ENCODE measurements around the gene FAM20C.

The FAM20C gene

DNA sequence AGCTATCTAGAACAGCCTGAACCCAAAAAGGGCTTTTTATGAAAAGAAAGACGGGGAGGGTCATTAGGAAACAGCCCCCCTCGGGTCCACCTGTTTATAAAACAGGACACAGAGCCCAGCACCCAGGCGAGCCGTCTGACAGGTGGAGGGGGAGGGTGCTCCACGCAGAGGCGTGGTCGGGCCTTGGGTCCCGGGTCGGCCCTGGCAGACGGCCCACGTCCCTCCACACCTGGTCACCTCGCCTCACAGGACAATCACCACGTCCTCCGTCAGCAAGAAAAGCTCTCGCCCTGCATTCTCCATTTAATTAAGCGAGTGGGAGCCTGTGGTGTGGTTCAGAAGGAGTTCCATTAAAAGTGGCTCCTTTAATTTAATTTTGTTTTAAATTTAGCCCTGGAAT, 55.3 kb downstream of the FAM20C start:
- no peak for DNase-seq

DNA sequence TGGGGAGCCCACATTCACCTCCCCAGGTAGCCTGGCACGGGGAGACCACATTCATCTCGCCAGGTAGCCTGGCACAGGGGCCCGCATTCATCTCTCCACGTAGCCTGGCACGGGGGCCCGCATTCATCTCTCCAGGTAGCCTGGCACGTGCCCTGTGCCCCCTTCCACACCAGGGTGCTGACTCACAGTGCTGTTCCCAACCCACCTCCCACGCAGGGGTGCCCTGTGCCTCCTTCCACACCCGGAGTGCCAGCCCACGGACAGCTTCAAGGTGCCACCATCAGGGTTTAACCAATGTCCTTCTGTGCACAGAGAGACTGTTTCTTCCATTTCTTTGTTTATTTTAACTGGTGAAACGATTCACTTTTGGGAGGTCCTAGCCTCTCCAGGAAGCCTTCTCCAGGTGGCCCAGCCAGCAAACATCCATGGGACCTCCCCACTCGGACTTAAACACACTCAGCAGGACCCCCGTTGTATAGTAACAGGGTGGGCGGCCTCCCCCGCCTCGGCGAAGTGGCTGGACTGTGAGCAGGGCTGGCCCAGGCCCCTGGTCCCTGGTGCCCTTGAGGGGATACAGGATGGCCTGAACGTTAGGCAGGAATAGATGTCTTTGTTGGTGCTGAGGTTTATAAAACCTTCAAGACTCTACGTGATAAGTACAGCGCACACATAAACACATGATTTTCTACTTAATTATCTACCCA, 56.5 kb downstream of the FAM20C start:
- no peak for DNase-seq

DNA sequence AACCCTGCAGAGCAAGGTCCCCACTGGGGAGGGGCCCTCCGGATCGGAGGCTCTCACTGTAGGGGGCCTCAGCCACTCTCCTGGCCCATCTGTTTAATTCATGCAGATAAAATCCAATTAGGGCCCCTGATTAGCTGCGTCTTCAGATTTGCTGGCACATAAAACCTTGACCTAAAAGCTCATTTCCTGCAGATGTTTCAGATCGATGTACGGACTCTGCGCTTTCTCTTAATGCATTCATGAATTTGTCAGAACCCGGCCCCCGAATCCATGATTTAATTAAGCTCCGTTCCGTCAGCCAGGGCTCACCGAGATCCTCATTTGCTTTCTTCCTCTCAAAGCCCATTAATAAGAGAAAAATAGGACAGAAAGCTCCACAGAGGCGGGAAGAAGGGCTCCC, 57.6 kb downstream of the FAM20C start:
- no peak for DNase-seq

- no peak for DNase-seq
These were observed 58.2 kb downstream of the FAM20C start for GRCh38 chr7:250523-250922.

GRCh38 chr7:251005-251404, 58.6 kb downstream of the FAM20C start:
- no peak for DNase-seq

DNA sequence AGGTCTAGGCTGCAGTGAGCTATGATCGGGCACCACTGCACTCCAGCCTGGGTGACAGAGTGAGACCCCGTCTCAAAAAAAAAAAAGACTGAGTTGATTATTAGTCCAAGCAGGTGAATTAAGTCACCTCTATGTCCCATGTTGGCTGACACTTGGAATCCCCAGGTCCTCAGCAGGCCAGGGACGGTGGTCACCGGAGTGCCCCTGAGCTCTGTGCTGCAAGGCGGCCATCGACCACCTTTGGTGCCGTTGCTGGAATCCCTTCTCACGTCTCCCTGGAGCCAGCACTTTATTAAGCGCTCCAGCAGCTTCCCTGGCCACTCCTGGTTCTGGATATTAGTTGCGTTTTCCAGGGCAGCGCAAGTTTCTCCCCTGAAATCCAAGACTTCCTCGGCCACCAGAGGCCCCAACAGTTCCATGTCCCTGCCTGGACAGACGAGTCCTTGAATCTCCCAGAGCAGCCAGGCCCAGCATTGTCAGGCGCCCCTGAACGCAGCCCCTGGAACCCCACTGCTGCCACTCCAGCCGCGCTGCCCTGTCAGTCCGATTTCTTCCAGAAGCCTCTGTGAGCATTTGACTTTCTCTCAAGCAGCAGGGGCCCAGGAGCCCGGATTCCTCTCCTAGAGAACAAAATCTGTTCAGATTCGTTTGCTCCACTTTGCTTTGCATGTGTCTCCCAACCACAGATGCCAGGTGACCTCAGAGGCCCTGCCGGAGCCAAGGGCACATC, 59.2 kb downstream of the FAM20C start:
- no peak for DNase-seq

DNA sequence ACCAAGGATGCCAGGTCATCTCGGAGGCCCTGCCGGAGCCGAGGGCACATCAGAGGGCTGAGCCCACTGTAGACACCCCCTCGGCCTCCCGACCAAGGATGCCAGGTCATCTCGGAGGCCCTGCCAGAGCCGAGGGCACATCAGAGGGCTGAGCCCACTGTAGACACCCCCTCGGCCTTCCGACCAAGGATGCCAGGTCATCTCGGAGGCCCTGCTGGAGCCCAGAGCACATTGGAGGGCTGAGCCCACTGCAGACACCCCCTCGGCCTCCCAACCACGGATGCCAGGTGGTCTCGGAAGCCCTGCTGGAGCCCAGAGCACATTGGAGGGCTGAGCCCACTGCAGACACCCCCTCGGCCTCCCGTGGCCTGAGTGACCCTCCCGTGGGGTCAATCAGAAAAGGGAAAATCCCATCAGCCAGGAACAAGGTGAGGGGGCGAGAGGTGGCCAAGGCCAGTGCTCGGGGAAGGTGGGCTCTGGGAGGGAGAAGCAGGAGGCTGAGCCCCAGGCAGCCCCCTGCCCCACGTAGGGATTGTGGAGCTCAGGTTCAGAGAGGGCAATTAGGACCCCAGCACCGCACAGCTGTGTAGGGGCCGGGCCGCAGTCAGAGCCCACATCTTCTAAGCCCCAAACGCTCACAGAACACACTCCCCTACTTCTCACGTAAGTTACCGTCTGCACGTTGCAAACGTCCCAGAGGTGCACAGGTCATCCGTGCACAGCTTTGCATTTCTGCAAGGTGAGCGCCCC, 60.0 kb downstream of the FAM20C start:
- DNase-seq: no peak

- DNase-seq: no peak
These were observed 60.6 kb downstream of the FAM20C start for GRCh38 chr7:252981-253380.

DNA sequence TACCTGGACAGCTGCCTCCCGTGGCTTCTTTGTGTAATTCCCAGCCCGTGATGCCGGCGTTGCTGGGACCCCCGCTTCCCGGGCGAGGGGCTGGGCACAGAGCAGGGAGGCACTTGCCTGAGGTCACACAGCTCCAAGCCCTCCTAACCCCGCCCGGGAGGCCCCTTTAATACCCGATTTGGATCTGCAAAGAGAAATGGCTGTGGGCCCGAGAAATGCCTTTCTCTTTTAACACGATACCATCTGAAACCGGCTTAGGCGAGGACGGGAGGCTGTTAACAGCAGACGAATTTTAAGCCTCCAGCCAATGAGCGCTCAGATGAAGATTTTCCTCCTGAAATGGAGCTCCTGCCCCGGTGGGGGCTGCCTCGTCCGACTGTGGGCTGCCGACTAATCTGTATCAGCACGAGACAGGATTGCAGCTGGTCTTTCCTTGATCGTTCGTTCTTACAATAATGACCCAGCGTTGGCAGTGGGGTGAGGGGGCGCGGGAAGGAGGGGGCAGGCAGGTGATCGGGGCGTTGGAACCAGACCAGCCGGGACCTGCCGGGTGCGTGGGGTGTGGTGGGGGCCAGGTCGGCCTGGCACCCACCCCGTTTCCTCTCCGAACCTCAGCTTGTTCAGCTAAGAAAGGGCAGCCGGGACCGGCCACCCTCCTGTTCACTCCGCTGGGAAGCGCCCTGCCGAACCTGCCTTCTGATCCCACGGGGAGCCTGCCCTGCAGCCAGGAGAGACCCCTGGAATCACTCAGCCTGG, 61.4 kb downstream of the FAM20C start:
- no peak for DNase-seq

DNA sequence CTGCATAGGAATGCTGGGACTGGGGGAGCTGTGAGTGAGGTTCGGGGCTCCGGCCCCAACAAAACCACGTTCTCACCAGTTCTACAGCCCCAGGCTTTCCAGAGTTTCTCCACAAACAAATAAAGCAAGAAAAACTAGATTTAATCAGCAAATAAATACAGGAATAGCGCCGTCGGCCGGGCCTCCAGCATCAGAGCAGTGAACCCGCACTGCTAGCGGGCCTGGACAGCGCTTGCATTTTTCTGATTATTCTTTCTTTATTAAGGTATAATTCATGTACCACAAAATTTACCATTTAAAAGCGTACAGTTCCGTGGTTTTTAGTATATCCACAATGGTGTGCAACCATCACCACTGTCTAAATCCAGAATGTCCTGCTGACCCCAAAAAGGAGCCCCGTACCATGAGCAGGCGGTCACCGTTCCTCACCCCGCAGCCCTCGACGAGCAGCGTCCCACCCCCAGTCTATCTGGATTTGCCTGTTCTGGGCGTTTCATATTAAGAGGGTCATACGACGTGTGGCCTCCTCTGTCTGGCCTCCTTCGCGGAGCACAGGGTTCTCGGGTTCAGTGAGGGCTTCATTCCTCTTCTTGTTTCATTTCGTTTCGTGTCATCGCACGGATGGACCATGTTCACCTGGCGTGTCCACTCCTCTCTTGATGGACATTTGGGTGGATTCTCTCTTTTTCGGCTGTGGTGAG, 62.1 kb downstream of the FAM20C start:
- DNase-seq: no peak

- no peak for DNase-seq
These were observed 62.7 kb downstream of the FAM20C start for GRCh38 chr7:255038-255435.

GRCh38 chr7:255721-256361, 63.5 kb downstream of the FAM20C start:
- no peak for DNase-seq

DNA sequence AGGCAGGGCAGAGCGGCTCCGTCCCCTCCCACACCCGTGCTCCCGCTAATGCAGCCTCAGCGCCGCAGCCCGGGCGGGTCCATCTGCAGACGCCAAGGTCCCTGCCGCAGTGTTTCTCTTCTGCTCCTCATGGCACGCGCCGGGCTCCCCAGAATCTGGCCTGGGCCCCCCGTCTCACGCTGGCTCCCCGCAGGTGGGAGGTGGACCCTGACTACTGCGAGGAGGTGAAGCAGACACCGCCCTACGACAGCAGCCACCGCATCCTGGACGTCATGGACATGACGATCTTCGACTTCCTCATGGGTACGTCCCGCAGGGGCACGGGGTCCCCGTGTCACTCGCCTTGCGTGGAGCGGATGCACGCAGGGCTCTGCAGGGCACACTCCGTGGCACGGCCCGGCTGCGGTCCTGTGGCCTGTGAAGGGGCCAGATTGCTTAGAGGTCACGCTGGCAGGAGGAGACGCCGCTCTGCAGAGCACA, 64.1 kb downstream of the FAM20C start:
- no peak for DNase-seq

DNA sequence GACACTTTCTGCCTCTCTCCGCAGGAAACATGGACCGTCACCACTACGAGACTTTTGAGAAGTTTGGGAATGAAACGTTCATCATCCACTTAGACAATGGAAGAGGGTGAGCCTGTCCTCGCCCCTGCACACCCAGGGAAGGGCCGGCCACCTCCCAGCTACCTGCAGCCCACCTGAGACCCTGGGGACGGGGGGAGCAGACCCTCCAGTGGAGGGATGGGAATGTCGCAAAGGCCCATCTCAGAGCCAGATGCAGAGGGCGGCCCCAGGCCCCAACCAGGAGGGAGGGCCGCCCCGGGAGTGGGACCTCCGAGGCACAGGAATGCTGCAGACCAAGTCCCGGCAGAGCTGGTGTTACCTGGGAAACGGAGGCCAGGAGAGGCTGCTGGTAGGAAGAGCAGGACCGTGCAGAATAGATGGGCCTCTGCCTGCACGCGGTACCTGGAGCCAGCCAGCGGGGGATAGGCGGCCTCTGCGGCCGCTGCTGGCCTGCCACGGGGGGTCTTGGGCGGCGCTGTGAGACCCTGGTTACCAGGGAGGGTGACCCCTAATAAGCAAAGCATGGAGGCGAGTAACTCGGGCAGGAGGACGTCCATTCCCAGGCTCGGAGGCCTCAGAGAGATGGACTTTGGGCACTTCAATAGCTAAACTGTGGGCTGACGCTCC, 64.7 kb downstream of the FAM20C start:
- DNase-seq: no peak

GRCh38 chr7:257647-257992, 65.2 kb downstream of the FAM20C start:
- DNase-seq: no peak

- DNase-seq: no peak
These were observed 66.3 kb downstream of the FAM20C start for GRCh38 chr7:258476-259190.

- no peak for DNase-seq
These were observed 66.8 kb downstream of the FAM20C start for GRCh38 chr7:259191-259505.

DNA sequence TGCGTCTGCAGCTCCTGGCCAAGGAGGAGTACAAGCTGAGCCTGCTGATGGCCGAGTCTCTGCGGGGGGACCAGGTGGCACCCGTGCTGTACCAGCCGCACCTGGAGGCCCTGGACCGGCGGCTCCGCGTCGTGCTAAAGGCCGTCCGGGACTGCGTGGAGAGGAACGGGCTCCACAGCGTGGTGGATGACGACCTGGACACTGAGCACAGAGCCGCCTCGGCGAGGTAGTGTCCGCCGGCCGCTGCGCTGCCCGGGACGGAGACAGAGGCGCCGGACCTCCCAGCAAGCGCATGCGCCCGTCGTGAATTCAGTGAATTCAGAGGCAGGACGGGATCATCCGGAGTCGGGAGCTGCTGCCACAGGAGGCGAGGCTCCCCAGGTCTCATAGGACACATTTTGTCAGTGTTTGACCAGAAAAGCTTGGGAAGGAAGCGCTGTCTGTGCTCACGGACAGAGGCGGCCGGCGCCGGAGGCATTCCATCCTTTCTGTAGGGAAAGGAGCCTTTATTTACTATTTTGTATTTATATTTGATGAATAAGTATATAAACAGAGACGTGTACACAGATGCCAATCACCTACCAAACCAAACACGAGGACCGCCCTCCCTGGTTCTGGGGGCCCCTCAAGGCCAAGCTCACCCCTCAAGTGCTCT, 67.5 kb downstream of the FAM20C start:
- DNase-seq: no peak

- no peak for DNase-seq
These were observed 68.3 kb downstream of the FAM20C start for GRCh38 chr7:260441-261281.

Data from islet precursor cell (in vitro differentiated cells).